Calu3 (cell line): ENCODE results near the gene SKI. TPM values are rescaled to one million over a fixed set of nuclear protein-coding genes. Genes with fewer than 3 reads are reported as not detected.

Experiments used
- BruUV-seq: library from RNA; stranded (reverse); fragments of 400-500 nt; replicated peaks from 2 replicates; lab custom pipeline; 2021; lab: Mats Ljungman, UMichigan
- CTCF ChIA-PET: fragments of 300-600 bp; sonication (Branson Sonifier 250); formaldehyde crosslinking; loops from one replicate; lab custom pipeline; 2022; ENCODE audit warnings: antibody characterized with exemption; lab: Charles Lee
- DNase-seq: peaks from one replicate; pipeline ENCODE4 v3.0.0; 2022
- H3K27ac Mint-ChIP-seq: one replicate; pipeline ENCODE4 v1.8.0; 2022; ENCODE audit warnings: mixed read lengths; ENCODE audit not compliant: unreplicated experiment
- H3K27me3 Mint-ChIP-seq: one replicate; pipeline ENCODE4 v1.8.0; 2022; ENCODE audit warnings: mixed read lengths; ENCODE audit not compliant: unreplicated experiment
- H3K36me3 Mint-ChIP-seq: one replicate; pipeline ENCODE4 v1.8.0; 2022; ENCODE audit warnings: mild to moderate bottlenecking, moderate library complexity, mixed read lengths; ENCODE audit not compliant: insufficient read depth, unreplicated experiment
- H3K4me1 Mint-ChIP-seq: one replicate; pipeline ENCODE4 v1.8.0; 2022; ENCODE audit warnings: mild to moderate bottlenecking, low read depth, mixed read lengths; ENCODE audit not compliant: unreplicated experiment
- H3K4me3 Mint-ChIP-seq: one replicate; pipeline ENCODE4 v1.8.0; 2022; ENCODE audit warnings: mild to moderate bottlenecking, low read depth, moderate library complexity, mixed read lengths; ENCODE audit not compliant: unreplicated experiment
- H3K9me3 Mint-ChIP-seq: one replicate; pipeline ENCODE4 v1.8.0; 2022; ENCODE audit warnings: low read depth, mixed read lengths; ENCODE audit not compliant: unreplicated experiment
- intact Hi-C: fragments of 100-400 bp; cut with micrococcal nuclease; formaldehyde crosslinking; loops from one replicate; pipeline ENCODE4 v1.10.0; 2022; ENCODE audit not compliant: unreplicated experiment
- total RNA-seq: library from RNA; stranded (reverse); gene quantifications from 2 replicates; pipeline ENCODE4 v1.2.3, GENCODE V29; 2022
- TF ChIP-seq, protein P1 (sequence below): fragments of 200-600 bp; IDR thresholded peaks from one replicate; pipeline ENCODE4 v1.8.0; 2022; ENCODE audit warnings: antibody characterized with exemption; ENCODE audit not compliant: unreplicated experiment

SKI gene
- total RNA-seq, 1 experiment from 2014 or later: 33.8 TPM

DNA sequence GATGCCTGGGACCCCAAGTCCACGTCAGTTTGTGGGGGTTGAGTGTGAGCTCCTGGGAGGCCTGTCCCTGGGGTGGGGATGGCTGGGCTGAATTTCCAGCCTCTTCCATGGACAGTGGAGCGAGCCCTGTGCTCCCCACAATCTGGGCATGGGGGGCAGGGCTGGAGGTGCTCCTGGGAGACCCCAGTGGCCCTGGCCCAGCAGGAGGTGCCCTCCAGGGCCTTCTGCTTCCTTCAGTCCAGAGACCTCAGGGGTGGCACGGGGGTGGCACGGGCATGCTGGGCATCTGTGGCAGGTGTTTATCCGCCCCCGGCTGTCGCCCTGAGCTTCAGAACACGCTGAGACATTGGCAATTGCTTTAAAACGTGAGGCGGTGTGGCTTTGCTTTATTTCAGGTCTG lies 122.4 kb downstream of the SKI start:
- no peak overlapping the region for H3K4me3 Mint-ChIP-seq
- no TSS peak for BruUV-seq
- no peaks in the 10 kb centered on the region for H3K27me3 Mint-ChIP-seq
- H3K36me3 Mint-ChIP-seq: no peaks in the 10 kb centered on the region
- intact Hi-C loops: no loop called here
- no peaks in the 10 kb centered on the region for H3K4me1 Mint-ChIP-seq
- DNase-seq: no peak
- TF ChIP-seq, protein P1, sequence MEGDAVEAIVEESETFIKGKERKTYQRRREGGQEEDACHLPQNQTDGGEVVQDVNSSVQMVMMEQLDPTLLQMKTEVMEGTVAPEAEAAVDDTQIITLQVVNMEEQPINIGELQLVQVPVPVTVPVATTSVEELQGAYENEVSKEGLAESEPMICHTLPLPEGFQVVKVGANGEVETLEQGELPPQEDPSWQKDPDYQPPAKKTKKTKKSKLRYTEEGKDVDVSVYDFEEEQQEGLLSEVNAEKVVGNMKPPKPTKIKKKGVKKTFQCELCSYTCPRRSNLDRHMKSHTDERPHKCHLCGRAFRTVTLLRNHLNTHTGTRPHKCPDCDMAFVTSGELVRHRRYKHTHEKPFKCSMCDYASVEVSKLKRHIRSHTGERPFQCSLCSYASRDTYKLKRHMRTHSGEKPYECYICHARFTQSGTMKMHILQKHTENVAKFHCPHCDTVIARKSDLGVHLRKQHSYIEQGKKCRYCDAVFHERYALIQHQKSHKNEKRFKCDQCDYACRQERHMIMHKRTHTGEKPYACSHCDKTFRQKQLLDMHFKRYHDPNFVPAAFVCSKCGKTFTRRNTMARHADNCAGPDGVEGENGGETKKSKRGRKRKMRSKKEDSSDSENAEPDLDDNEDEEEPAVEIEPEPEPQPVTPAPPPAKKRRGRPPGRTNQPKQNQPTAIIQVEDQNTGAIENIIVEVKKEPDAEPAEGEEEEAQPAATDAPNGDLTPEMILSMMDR: no peak
- H3K9me3 Mint-ChIP-seq: no peaks in the 10 kb centered on the region
- no peak overlapping the region for H3K27ac Mint-ChIP-seq
- CTCF ChIA-PET: no interaction called here

GRCh38 chr1:2350911-2351655 lies 123.0 kb downstream of the SKI start:
- CTCF ChIA-PET: no interaction called here
- intact Hi-C loops: no loop called here
- no peak overlapping the region for H3K27ac Mint-ChIP-seq
- H3K9me3 Mint-ChIP-seq: no peaks in the 10 kb centered on the region
- TF ChIP-seq, protein P1: no peak
- BruUV-seq: no TSS peak
- DNase-seq: no peak
- H3K4me3 Mint-ChIP-seq: no peak overlapping the region
- no peaks in the 10 kb centered on the region for H3K4me1 Mint-ChIP-seq
- no peaks in the 10 kb centered on the region for H3K36me3 Mint-ChIP-seq
- no peaks in the 10 kb centered on the region for H3K27me3 Mint-ChIP-seq

GRCh38 chr1:2351723-2352122 lies 123.6 kb downstream of the SKI start:
- no peak for DNase-seq
- Mint-ChIP-seq H3K27ac (no peak overlapping the region), H3K4me1 (no peaks in the 10 kb centered on the region), H3K36me3 (no peaks in the 10 kb centered on the region), H3K9me3 (no peaks in the 10 kb centered on the region), H3K27me3 (no peaks in the 10 kb centered on the region), H3K4me3 (no peak overlapping the region)
- BruUV-seq: no TSS peak
- TF ChIP-seq, protein P1: no peak
- intact Hi-C loops: no loop called here
- CTCF ChIA-PET: no interaction called here

DNA sequence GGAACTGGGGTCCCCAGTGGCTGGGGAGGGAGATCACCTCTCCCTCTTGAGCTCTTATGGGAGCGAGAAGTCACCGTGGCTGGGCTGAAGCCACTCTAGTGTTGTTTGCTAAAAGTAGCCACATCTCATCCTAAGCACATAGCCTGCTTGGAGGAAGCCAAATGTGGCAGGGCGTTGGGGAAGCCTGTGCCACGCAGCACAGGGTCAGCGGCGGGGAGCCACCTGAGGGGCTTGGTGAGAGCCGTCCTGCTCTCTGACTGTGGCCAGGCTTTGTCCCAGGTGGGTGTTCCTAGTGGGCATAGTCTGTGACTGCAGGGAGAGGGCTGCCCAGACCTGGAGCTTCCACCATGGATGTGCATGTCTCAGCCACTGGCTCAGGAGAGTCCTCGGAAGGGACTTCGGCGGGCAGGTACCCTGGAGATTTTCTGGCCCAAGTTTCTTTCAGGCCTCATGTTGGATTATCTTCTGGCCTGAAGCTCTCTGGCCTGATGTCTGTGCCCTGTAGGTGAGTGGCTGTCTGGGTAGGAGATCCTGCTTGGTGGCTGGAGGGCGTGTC lies 124.3 kb downstream of the SKI start:
- no peak overlapping the region for H3K27ac Mint-ChIP-seq
- no peaks in the 10 kb centered on the region for H3K27me3 Mint-ChIP-seq
- DNase-seq: no peak
- H3K4me1 Mint-ChIP-seq: no peaks in the 10 kb centered on the region
- TF ChIP-seq, protein P1: no peak
- H3K4me3 Mint-ChIP-seq: no peak overlapping the region
- no peaks in the 10 kb centered on the region for H3K36me3 Mint-ChIP-seq
- no TSS peak for BruUV-seq
- H3K9me3 Mint-ChIP-seq: no peaks in the 10 kb centered on the region
- CTCF ChIA-PET: no interaction called here
- intact Hi-C loops: no loop called here
